ENCODE measurements around the gene MIS18BP1.
"Not testable (repeated sequence)": the region's sequence is repeated elsewhere in the genome, so short reads cannot be mapped to it uniquely, and the experiment has no call there.

The MIS18BP1 gene

GRCh38 chr14:45253070-45253753 is at the start of gene MIS18BP1:
MIS18BP1 (minus strand) TSS chr14:45253202; CDS start chr14:45247286, 5,916 bp downstream.
- H3K4me1 Mint-ChIP-seq = peaks cover 5 to 18% of the 10 kb centered on the region in 2 donors
- peaks cover 10 to 14% of the 10 kb centered on the region in 2 donors for H3K9me3 Mint-ChIP-seq
- peak within 1 kb of the TSS; percentile 87 to 97 for H3K4me3 Mint-ChIP-seq
- peak within 1 kb of the TSS; percentile 98 for H3K27ac Mint-ChIP-seq
- peak; percentile 88 for ATAC-seq (replicated peaks)
- peak; percentile 95 for DNase-seq
- H3K36me3 Mint-ChIP-seq = peaks cover 0 to 2% of the 10 kb centered on the region in 2 donors
- H3K27me3 Mint-ChIP-seq = no peaks in the 10 kb centered on the region

- DNase-seq (no peak), ATAC-seq (replicated peaks) (no peak)
- Mint-ChIP-seq H3K27ac (no peak overlapping the region), H3K4me1 (no peaks in the 10 kb centered on the region), H3K9me3 (peaks cover 0 to 6% of the 10 kb centered on the region in 2 donors), H3K36me3 (no peaks in the 10 kb centered on the region), H3K4me3 (no peak overlapping the region), H3K27me3 (peaks cover 0 to under 1% of the 10 kb centered on the region in 2 donors)
These were observed 45.6 kb upstream of the MIS18BP1 start for GRCh38 chr14:45298423-45299117.

- H3K27me3 Mint-ChIP-seq; H3K27ac Mint-ChIP-seq; H3K4me3 Mint-ChIP-seq; H3K4me1 Mint-ChIP-seq; H3K9me3 Mint-ChIP-seq; DNase-seq; H3K36me3 Mint-ChIP-seq; ATAC-seq (replicated peaks): not testable (repeated sequence)
These were observed 41.8 kb upstream of the MIS18BP1 start for GRCh38 chr14:45294796-45295195.

GRCh38 chr14:45290547-45290946 is 37.5 kb upstream of the MIS18BP1 start:
- Mint-ChIP-seq H3K27ac (no peak overlapping the region), H3K4me1 (peaks cover 0 to 2% of the 10 kb centered on the region in 2 donors), H3K36me3 (no peaks in the 10 kb centered on the region), H3K9me3 (peaks cover 0 to 1% of the 10 kb centered on the region in 2 donors), H3K27me3 (peaks cover 13 to 18% of the 10 kb centered on the region in 2 donors), H3K4me3 (no peak overlapping the region)
- no peak for DNase-seq
- no peak for ATAC-seq (replicated peaks)

GRCh38 chr14:45287610-45288009 is 34.6 kb upstream of the MIS18BP1 start:
- Mint-ChIP-seq H3K4me1 (peaks cover 0 to 2% of the 10 kb centered on the region in 2 donors), H3K36me3 (no peaks in the 10 kb centered on the region), H3K27ac (no peak overlapping the region), H3K27me3 (peaks cover 13 to 17% of the 10 kb centered on the region in 2 donors), H3K4me3 (no peak overlapping the region), H3K9me3 (peaks cover 0 to 1% of the 10 kb centered on the region in 2 donors)
- no peak for ATAC-seq (replicated peaks)
- no peak for DNase-seq

GRCh38 chr14:45284802-45285201 is 31.8 kb upstream of the MIS18BP1 start:
- DNase-seq = no peak

GRCh38 chr14:45281731-45282400 is 28.9 kb upstream of the MIS18BP1 start:
- ATAC-seq (replicated peaks); H3K4me1 Mint-ChIP-seq; DNase-seq; H3K4me3 Mint-ChIP-seq; H3K36me3 Mint-ChIP-seq; H3K27ac Mint-ChIP-seq: not testable (repeated sequence)
- H3K27me3 Mint-ChIP-seq = peaks cover 16 to 23% of the 10 kb centered on the region in 2 donors
- peaks cover 12 to 14% of the 10 kb centered on the region in 2 donors for H3K9me3 Mint-ChIP-seq

More at GRCh38 chr14:45284802-45285201, 31.8 kb upstream of the MIS18BP1 start:
- no peak for ATAC-seq (replicated peaks)
- peaks cover 12 to 14% of the 10 kb centered on the region in 2 donors for H3K9me3 Mint-ChIP-seq
- H3K4me1 Mint-ChIP-seq = no peaks in the 10 kb centered on the region
- H3K27me3 Mint-ChIP-seq = peaks cover 22 to 26% of the 10 kb centered on the region in 2 donors
- H3K36me3 Mint-ChIP-seq = peaks cover 0 to 8% of the 10 kb centered on the region in 2 donors
- no peak overlapping the region for H3K4me3 Mint-ChIP-seq
- no peak overlapping the region for H3K27ac Mint-ChIP-seq

GRCh38 chr14:45271858-45272537 is 19.0 kb upstream of the MIS18BP1 start:
- H3K36me3 Mint-ChIP-seq = no peaks in the 10 kb centered on the region
- H3K4me1 Mint-ChIP-seq = no peaks in the 10 kb centered on the region
- no peaks in the 10 kb centered on the region for H3K27me3 Mint-ChIP-seq
- no peak overlapping the region for H3K27ac Mint-ChIP-seq
- H3K9me3 Mint-ChIP-seq = no peaks in the 10 kb centered on the region
- DNase-seq (no peak), ATAC-seq (replicated peaks) (peak in 1 of 2 donors; percentile 29)
- H3K4me3 Mint-ChIP-seq = no peak overlapping the region

GRCh38 chr14:45270031-45270430 is 17.0 kb upstream of the MIS18BP1 start:
- DNase-seq = no peak
- H3K4me3 Mint-ChIP-seq = no peak overlapping the region
- H3K36me3 Mint-ChIP-seq = no peaks in the 10 kb centered on the region
- H3K27ac Mint-ChIP-seq = no peak overlapping the region
- no peaks in the 10 kb centered on the region for H3K4me1 Mint-ChIP-seq
- ATAC-seq (replicated peaks) = no peak
- H3K27me3 Mint-ChIP-seq = peaks cover under 1 to 1% of the 10 kb centered on the region in 2 donors
- no peaks in the 10 kb centered on the region for H3K9me3 Mint-ChIP-seq

GRCh38 chr14:45267071-45267470 is 14.1 kb upstream of the MIS18BP1 start:
- no peak for DNase-seq
- no peak overlapping the region for H3K4me3 Mint-ChIP-seq
- ATAC-seq (replicated peaks) = no peak
- peaks cover 10% of the 10 kb centered on the region in 2 donors for H3K27me3 Mint-ChIP-seq
- H3K36me3 Mint-ChIP-seq = no peaks in the 10 kb centered on the region
- no peak overlapping the region for H3K27ac Mint-ChIP-seq
- no peaks in the 10 kb centered on the region for H3K4me1 Mint-ChIP-seq
- no peaks in the 10 kb centered on the region for H3K9me3 Mint-ChIP-seq

- Mint-ChIP-seq H3K4me1 (no peaks in the 10 kb centered on the region), H3K9me3 (peaks cover 22 to 26% of the 10 kb centered on the region in 2 donors), H3K27me3 (peaks cover 10% of the 10 kb centered on the region in 2 donors), H3K36me3 (peaks cover 1 to 13% of the 10 kb centered on the region in 2 donors), H3K4me3 (no peak overlapping the region), H3K27ac (no peak overlapping the region)
- no peak for DNase-seq
- no peak for ATAC-seq (replicated peaks)
These were observed 9.6 kb upstream of the MIS18BP1 start for GRCh38 chr14:45262637-45263036.

- ATAC-seq (replicated peaks) (no peak), DNase-seq (no peak)
- Mint-ChIP-seq H3K27me3 (peaks cover 10% of the 10 kb centered on the region in 2 donors), H3K36me3 (peaks cover 1 to 13% of the 10 kb centered on the region in 2 donors), H3K4me3 (no peak overlapping the region), H3K9me3 (peaks cover 28 to 36% of the 10 kb centered on the region in 2 donors), H3K27ac (no peak overlapping the region), H3K4me1 (no peaks in the 10 kb centered on the region)
These were observed 8.2 kb upstream of the MIS18BP1 start for GRCh38 chr14:45261209-45261608.

- no peak for DNase-seq
- Mint-ChIP-seq H3K27me3 (peaks cover 5% of the 10 kb centered on the region in 2 donors), H3K4me3 (no peak overlapping the region), H3K4me1 (no peaks in the 10 kb centered on the region), H3K27ac (no peak overlapping the region), H3K9me3 (peaks cover 28 to 36% of the 10 kb centered on the region in 2 donors), H3K36me3 (peaks cover 1 to 13% of the 10 kb centered on the region in 2 donors)
- no peak for ATAC-seq (replicated peaks)
These were observed 5.8 kb upstream of the MIS18BP1 start for GRCh38 chr14:45258805-45259204.

GRCh38 chr14:45258073-45258472 is 5.1 kb upstream of the MIS18BP1 start:
- peaks cover 1 to 13% of the 10 kb centered on the region in 2 donors for H3K36me3 Mint-ChIP-seq
- DNase-seq (no peak), ATAC-seq (replicated peaks) (no peak)
- H3K27ac Mint-ChIP-seq = no peak overlapping the region
- peaks cover 28 to 36% of the 10 kb centered on the region in 2 donors for H3K9me3 Mint-ChIP-seq
- no peaks in the 10 kb centered on the region for H3K27me3 Mint-ChIP-seq
- no peaks in the 10 kb centered on the region for H3K4me1 Mint-ChIP-seq
- no peak overlapping the region for H3K4me3 Mint-ChIP-seq

All from stimulated activated naive B cell treated with anti-CD40 and anti-IgM and Interleukin-4, amounts not matched to agents 10 μg/mL and 1 μg/mL and 100 μg/mL, for 72 hours (primary cell).